ENCODE measurements around the gene ZC3HAV1.

GRCh38 chr7:139054101-139054500 is 55.4 kb downstream of the ZC3HAV1 start:
- TF ChIP-seq, protein P1, sequence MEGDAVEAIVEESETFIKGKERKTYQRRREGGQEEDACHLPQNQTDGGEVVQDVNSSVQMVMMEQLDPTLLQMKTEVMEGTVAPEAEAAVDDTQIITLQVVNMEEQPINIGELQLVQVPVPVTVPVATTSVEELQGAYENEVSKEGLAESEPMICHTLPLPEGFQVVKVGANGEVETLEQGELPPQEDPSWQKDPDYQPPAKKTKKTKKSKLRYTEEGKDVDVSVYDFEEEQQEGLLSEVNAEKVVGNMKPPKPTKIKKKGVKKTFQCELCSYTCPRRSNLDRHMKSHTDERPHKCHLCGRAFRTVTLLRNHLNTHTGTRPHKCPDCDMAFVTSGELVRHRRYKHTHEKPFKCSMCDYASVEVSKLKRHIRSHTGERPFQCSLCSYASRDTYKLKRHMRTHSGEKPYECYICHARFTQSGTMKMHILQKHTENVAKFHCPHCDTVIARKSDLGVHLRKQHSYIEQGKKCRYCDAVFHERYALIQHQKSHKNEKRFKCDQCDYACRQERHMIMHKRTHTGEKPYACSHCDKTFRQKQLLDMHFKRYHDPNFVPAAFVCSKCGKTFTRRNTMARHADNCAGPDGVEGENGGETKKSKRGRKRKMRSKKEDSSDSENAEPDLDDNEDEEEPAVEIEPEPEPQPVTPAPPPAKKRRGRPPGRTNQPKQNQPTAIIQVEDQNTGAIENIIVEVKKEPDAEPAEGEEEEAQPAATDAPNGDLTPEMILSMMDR (IDR thresholded peaks at IDR 0.05): no peak
- no peak for TF ChIP-seq POLR2AphosphoS5 (IDR thresholded peaks at IDR 0.05)
